ENCODE results near the gene MMP14. TPM values are rescaled to one million over a fixed set of nuclear protein-coding genes. Genes with fewer than 3 reads are reported as not detected.
A peak's percentile ranks its signal among the peaks of the same experiment; 100 is the strongest.

MMP14 gene
- total and polyA plus RNA-seq, 2 of the 13 experiments (the other 11 are each of a cell fraction or from before 2014, with no cell fraction given), result 5.2 to 9.8 TPM

DNA sequence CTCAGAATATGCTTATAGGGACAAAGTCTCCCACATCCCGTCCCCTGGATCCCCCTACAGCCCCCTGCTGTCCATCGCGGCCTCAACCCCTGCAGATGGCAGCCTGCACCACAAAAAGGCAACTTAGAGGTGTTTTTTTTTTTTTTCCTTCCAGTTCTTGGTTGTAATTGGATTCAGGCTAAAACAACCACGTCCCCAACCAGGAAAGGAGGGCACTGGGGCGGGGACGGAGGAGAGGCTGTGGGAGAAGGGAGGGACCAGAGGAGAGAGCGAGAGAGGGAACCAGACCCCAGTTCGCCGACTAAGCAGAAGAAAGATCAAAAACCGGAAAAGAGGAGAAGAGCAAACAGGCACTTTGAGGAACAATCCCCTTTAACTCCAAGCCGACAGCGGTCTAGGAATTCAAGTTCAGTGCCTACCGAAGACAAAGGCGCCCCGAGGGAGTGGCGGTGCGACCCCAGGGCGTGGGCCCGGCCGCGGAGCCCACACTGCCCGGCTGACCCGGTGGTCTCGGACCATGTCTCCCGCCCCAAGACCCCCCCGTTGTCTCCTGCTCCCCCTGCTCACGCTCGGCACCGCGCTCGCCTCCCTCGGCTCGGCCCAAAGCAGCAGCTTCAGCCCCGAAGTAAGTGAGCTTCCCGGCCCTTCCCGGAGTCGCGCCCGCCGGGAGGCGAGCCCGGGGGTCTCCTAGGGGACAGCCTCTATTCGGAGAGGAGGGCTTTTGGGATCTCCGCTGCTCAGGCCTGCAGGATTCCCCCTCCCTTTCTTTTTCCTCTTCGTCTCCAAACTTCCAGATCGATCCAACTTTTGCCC is at the start of gene MMP14 (continued):
- TF ChIP-seq ZNF615 (CRISPR knock-in tag; IDR thresholded peaks at IDR 0.05; ENCODE audit: borderline replicate concordance) (peak; percentile 86; the same call in 1 of the 2 replicates), RBM22 (optimal IDR thresholded peaks at IDR 0.05; ENCODE audit: low read length) (peak; percentile 26), YEATS4 (CRISPR knock-in tag; IDR thresholded peaks at IDR 0.05; ENCODE audit: borderline replicate concordance) (peak; percentile 47; the same call in 1 of the 2 replicates), ZNF768 (CRISPR knock-in tag; IDR thresholded peaks at IDR 0.05) (no peak; the same call in 1 of the 2 replicates), CEBPG (CRISPR knock-in tag; IDR thresholded peaks at IDR 0.05) (no peak), ZNF644 (CRISPR knock-in tag; IDR thresholded peaks at IDR 0.05; ENCODE audit: low read depth) (no peak), HOXA3 (CRISPR knock-in tag; IDR thresholded peaks at IDR 0.05) (0 out of 2 replicates have a peak, but pooled peaks have one; percentile 37), ZNF296 (CRISPR knock-in tag; conservative IDR thresholded peaks at IDR 0.05) (no peak), YY1 (IDR thresholded peaks at IDR 0.05; ENCODE audit: insufficient read depth, insufficient replicate concordance, low read depth, low read length) (no peak), SNAPC2 (CRISPR knock-in tag; IDR thresholded peaks at IDR 0.05) (0 out of 2 replicates have a peak, but pooled peaks have one; percentile 21), ZSCAN20 (CRISPR knock-in tag; IDR thresholded peaks at IDR 0.05; ENCODE audit: borderline replicate concordance) (peak; percentile 52; the same call in 1 of the 2 replicates), RBAK (CRISPR knock-in tag; IDR thresholded peaks at IDR 0.05) (peak; percentile 59; the same call in 1 of the 2 replicates), ZNF572 (CRISPR knock-in tag; IDR thresholded peaks at IDR 0.05) (no peak), KDM1A (CRISPR knock-in tag; IDR thresholded peaks at IDR 0.05) (no peak), NR1H2 (CRISPR knock-in tag; IDR thresholded peaks at IDR 0.05; ENCODE audit: borderline replicate concordance, low read depth) (peak; percentile 23; the same call in 1 of the 2 replicates), KDM2A (CRISPR knock-in tag; IDR thresholded peaks at IDR 0.05; ENCODE audit: borderline replicate concordance, low read depth) (peak; percentile 31; the same call in 1 of the 2 replicates), ZNF556 (CRISPR knock-in tag; IDR thresholded peaks at IDR 0.05; ENCODE audit: borderline replicate concordance) (0 out of 2 replicates have a peak, but pooled peaks have one; percentile 58), PAF1 (CRISPR knock-in tag; IDR thresholded peaks at IDR 0.05) (peak; percentile 69; the same call in 1 of the 2 replicates), BCL6 (CRISPR knock-in tag; IDR thresholded peaks at IDR 0.05) (peak; percentile 43), FOXP1 (IDR thresholded peaks at IDR 0.05) (no peak), FOXP1 (CRISPR knock-in tag; IDR thresholded peaks at IDR 0.05) (no peak), SP5 (CRISPR knock-in tag; IDR thresholded peaks at IDR 0.05; ENCODE audit: borderline replicate concordance, low read depth) (0 out of 2 replicates have a peak, but pooled peaks have one; percentile 13), ZNF567 (CRISPR knock-in tag; IDR thresholded peaks at IDR 0.05; ENCODE audit: borderline replicate concordance) (0 out of 2 replicates have a peak, but pooled peaks have one; percentile 10), HCFC1 (IDR thresholded peaks at IDR 0.05; ENCODE audit: low read depth, low read length) (no peak), MAFF (IDR thresholded peaks at IDR 0.05; ENCODE audit: low read depth, low read length) (0 out of 2 replicates have a peak, but pooled peaks have one; percentile 11), POLR2AphosphoS5 (IDR thresholded peaks at IDR 0.05; ENCODE audit: low read depth, low read length) (peak; percentile 12; the same call in 1 of the 2 replicates)
- TF ChIP-seq, protein P1, sequence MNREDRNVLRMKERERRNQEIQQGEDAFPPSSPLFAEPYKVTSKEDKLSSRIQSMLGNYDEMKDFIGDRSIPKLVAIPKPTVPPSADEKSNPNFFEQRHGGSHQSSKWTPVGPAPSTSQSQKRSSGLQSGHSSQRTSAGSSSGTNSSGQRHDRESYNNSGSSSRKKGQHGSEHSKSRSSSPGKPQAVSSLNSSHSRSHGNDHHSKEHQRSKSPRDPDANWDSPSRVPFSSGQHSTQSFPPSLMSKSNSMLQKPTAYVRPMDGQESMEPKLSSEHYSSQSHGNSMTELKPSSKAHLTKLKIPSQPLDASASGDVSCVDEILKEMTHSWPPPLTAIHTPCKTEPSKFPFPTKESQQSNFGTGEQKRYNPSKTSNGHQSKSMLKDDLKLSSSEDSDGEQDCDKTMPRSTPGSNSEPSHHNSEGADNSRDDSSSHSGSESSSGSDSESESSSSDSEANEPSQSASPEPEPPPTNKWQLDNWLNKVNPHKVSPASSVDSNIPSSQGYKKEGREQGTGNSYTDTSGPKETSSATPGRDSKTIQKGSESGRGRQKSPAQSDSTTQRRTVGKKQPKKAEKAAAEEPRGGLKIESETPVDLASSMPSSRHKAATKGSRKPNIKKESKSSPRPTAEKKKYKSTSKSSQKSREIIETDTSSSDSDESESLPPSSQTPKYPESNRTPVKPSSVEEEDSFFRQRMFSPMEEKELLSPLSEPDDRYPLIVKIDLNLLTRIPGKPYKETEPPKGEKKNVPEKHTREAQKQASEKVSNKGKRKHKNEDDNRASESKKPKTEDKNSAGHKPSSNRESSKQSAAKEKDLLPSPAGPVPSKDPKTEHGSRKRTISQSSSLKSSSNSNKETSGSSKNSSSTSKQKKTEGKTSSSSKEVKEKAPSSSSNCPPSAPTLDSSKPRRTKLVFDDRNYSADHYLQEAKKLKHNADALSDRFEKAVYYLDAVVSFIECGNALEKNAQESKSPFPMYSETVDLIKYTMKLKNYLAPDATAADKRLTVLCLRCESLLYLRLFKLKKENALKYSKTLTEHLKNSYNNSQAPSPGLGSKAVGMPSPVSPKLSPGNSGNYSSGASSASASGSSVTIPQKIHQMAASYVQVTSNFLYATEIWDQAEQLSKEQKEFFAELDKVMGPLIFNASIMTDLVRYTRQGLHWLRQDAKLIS (CRISPR knock-in tag; IDR thresholded peaks at IDR 0.05), result no peak
- TF ChIP-seq, protein P2, sequence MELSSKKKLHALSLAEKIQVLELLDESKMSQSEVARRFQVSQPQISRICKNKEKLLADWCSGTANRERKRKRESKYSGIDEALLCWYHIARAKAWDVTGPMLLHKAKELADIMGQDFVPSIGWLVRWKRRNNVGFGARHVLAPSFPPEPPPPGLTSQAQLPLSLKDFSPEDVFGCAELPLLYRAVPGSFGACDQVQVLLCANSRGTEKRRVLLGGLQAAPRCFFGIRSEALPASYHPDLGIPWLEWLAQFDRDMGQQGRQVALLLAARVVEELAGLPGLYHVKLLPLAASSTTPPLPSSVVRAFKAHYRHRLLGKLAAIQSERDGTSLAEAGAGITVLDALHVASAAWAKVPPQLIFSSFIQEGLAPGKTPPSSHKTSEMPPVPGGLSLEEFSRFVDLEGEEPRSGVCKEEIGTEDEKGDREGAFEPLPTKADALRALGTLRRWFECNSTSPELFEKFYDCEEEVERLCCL (CRISPR knock-in tag; IDR thresholded peaks at IDR 0.05; ENCODE audit: borderline replicate concordance), result peak; percentile 62; the same call in 1 of the 2 replicates
